GM12878 (cell line): ENCODE data around the gene PPP1R14B.

Experiments
- CBFB ChIP-seq: IDR thresholded peaks from 2 replicates; pipeline ENCODE4 v1.6.1; 2016; ENCODE audit warnings: antibody characterized with exemption, low read depth
- CTCF ChIP-seq, 3 experiments: IDR thresholded peaks in 2 of 3; conservative IDR thresholded peaks in 1 of 3; 2 replicates each; pipeline ENCODE4 v1.5.1; 2011; ENCODE audit warnings: low read depth in 3 of 3, low read length in 3 of 3, mild to moderate bottlenecking in 3 of 3, control low read depth in 2 of 3, moderate library complexity in 2 of 3, inconsistent platforms in 1 of 3, mixed read lengths in 1 of 3; ENCODE audit not compliant: control insufficient read depth in 2 of 3, insufficient read depth in 1 of 3; ENCODE audit errors: extremely low read depth in 1 of 3
- ESRRA ChIP-seq: IDR thresholded peaks from 2 replicates; pipeline ENCODE4 v1.6.1; 2012; ENCODE audit warnings: mild to moderate bottlenecking, low read length, improper control_type of control experiment
- EZH2 ChIP-seq: IDR thresholded peaks from 2 replicates; pipeline ENCODE4 v1.6.1; 2012; ENCODE audit warnings: low read depth, mild to moderate bottlenecking, control low read depth, inconsistent platforms, low read length, borderline replicate concordance; ENCODE audit not compliant: control insufficient read depth
- FOXM1 ChIP-seq: IDR thresholded peaks from 2 replicates; pipeline ENCODE4 v1.6.1; 2012; ENCODE audit warnings: low read depth, mild to moderate bottlenecking, inconsistent platforms, low read length, moderate library complexity
- KDM1A ChIP-seq: fragments of 200-600 bp; sonication (generic); IDR thresholded peaks from 2 replicates; pipeline ENCODE4 v1.6.1; 2016; ENCODE audit warnings: borderline replicate concordance
- NFIC ChIP-seq: IDR thresholded peaks from 2 replicates; pipeline ENCODE4 v1.6.1; 2012; ENCODE audit warnings: low read depth, mild to moderate bottlenecking, inconsistent platforms, low read length, moderate library complexity
- POLR2A ChIP-seq: IDR thresholded peaks from 2 replicates; pipeline ENCODE4 v1.6.1; 2011; ENCODE audit warnings: low read depth, mild to moderate bottlenecking, low read length
- POLR2AphosphoS5 ChIP-seq: IDR thresholded peaks from 2 replicates; pipeline ENCODE4 v1.6.1; 2011; ENCODE audit warnings: mild to moderate bottlenecking, low read length, inconsistent platforms
- REST ChIP-seq: IDR thresholded peaks from 2 replicates; pipeline ENCODE4 v1.6.1; 2012; ENCODE audit warnings: mild to moderate bottlenecking, low read depth, low read length
- TBL1XR1 ChIP-seq: IDR thresholded peaks from 2 replicates; pipeline ENCODE4 v1.6.1; 2012; ENCODE audit warnings: low read depth, low read length, improper control_type of control experiment
- ZNF687 ChIP-seq: fragments of 450-650 bp; IDR thresholded peaks from 2 replicates; pipeline ENCODE4 v1.6.1; 2017; ENCODE audit warnings: mild to moderate bottlenecking, moderate library complexity
- ZSCAN29 ChIP-seq: fragments of 450-650 bp; IDR thresholded peaks from 2 replicates; pipeline ENCODE4 v1.6.1; 2017; ENCODE audit warnings: mild to moderate bottlenecking, moderate library complexity

GRCh38 chr11:64290352-64291261, 43.9 kb upstream of the PPP1R14B start:
- TF ChIP-seq POLR2A, result no peak
- TF ChIP-seq NFIC, result no peak
- TF ChIP-seq ZSCAN29, result no peak
- no peak for TF ChIP-seq FOXM1
- no peak for TF ChIP-seq TBL1XR1
- TF ChIP-seq EZH2, result no peak
- no peak for TF ChIP-seq CTCF (IDR thresholded peaks at IDR 0.05 in 2 of 3, conservative IDR thresholded peaks at IDR 0.05 in 1 of 3; ENCODE audit: control insufficient read depth in 2 of 3, extremely low read depth in 1 of 3, insufficient read depth in 1 of 3, low read depth in 3 of 3, low read length in 3 of 3)
- no peak for TF ChIP-seq POLR2AphosphoS5
- no peak for TF ChIP-seq CBFB
- TF ChIP-seq ESRRA, result no peak
- TF ChIP-seq KDM1A, result no peak
- TF ChIP-seq REST, result no peak
- TF ChIP-seq ZNF687, result no peak
